ENCODE measurements around the gene DPM3. TPM values are rescaled to one million over a fixed set of nuclear protein-coding genes. Genes with fewer than 3 reads are reported as not detected.

The DPM3 gene
- total RNA-seq, 2 donors from 2014 or later, result 29.4 to 40.6 TPM

GRCh38 chr1:155145491-155145890 lies 5.2 kb upstream of the DPM3 start:
- H3K27ac Mint-ChIP-seq, result no peak overlapping the region
- ATAC-seq (replicated peaks), result no peak
- no peaks in the 10 kb centered on the region for H3K4me1 Mint-ChIP-seq
- peaks cover 1% of the 10 kb centered on the region for H3K36me3 Mint-ChIP-seq (ENCODE audit: low read depth)
- H3K27me3 Mint-ChIP-seq, result peaks cover 20% of the 10 kb centered on the region
- H3K4me3 Mint-ChIP-seq, result no peak overlapping the region
- H3K9me3 Mint-ChIP-seq, result no peaks in the 10 kb centered on the region

GRCh38 chr1:155141749-155142148 lies 1.4 kb upstream of the DPM3 start:
- H3K27ac Mint-ChIP-seq, result no peak overlapping the region
- no peak overlapping the region for H3K4me3 Mint-ChIP-seq
- no peaks in the 10 kb centered on the region for H3K9me3 Mint-ChIP-seq
- H3K27me3 Mint-ChIP-seq, result peaks cover 11% of the 10 kb centered on the region
- no peak for ATAC-seq (replicated peaks)
- peaks cover 39% of the 10 kb centered on the region for H3K36me3 Mint-ChIP-seq (ENCODE audit: low read depth)
- peaks cover 10% of the 10 kb centered on the region for H3K4me1 Mint-ChIP-seq

GRCh38 chr1:155140630-155140953 lies 261 bp upstream of the DPM3 start:
- Mint-ChIP-seq H3K36me3 (ENCODE audit: low read depth) (peaks cover 50% of the 10 kb centered on the region), H3K4me1 (peaks cover 10% of the 10 kb centered on the region), H3K9me3 (no peaks in the 10 kb centered on the region), H3K27ac (peak overlapping the region; percentile 86), H3K4me3 (peak overlapping the region; percentile 95), H3K27me3 (peaks cover 3% of the 10 kb centered on the region)
- no peak for ATAC-seq (replicated peaks)

GRCh38 chr1:155137154-155137949 lies 3.0 kb downstream of the DPM3 start:
- no peaks in the 10 kb centered on the region for H3K9me3 Mint-ChIP-seq
- no peak for ATAC-seq (replicated peaks)
- H3K36me3 Mint-ChIP-seq (ENCODE audit: low read depth), result peaks cover 58% of the 10 kb centered on the region
- H3K4me3 Mint-ChIP-seq, result peak overlapping the region; percentile 95
- H3K4me1 Mint-ChIP-seq, result peaks cover 24% of the 10 kb centered on the region
- no peaks in the 10 kb centered on the region for H3K27me3 Mint-ChIP-seq
- peak overlapping the region; percentile 98 for H3K27ac Mint-ChIP-seq

GRCh38 chr1:155136748-155137147 lies 3.6 kb downstream of the DPM3 start:
- Mint-ChIP-seq H3K27ac (peak overlapping the region; percentile 98), H3K9me3 (no peaks in the 10 kb centered on the region), H3K36me3 (ENCODE audit: low read depth) (peaks cover 58% of the 10 kb centered on the region), H3K27me3 (no peaks in the 10 kb centered on the region), H3K4me3 (peak overlapping the region; percentile 95), H3K4me1 (peaks cover 24% of the 10 kb centered on the region)
- ATAC-seq (replicated peaks), result no peak

- H3K27me3 Mint-ChIP-seq, result no peaks in the 10 kb centered on the region
- H3K27ac Mint-ChIP-seq, result peak within 1 kb of the TSS; percentile 98
- H3K4me3 Mint-ChIP-seq, result peak within 1 kb of the TSS; percentile 95
- peak; percentile 79 for ATAC-seq (replicated peaks)
- peaks cover 57% of the 10 kb centered on the region for H3K36me3 Mint-ChIP-seq (ENCODE audit: low read depth)
- H3K9me3 Mint-ChIP-seq, result no peaks in the 10 kb centered on the region
- peaks cover 24% of the 10 kb centered on the region for H3K4me1 Mint-ChIP-seq
These were observed 4.8 kb downstream of the DPM3 start, which contains the start of gene SLC50A1 for GRCh38 chr1:155135415-155136028. Gene SLC50A1 (plus strand): TSS chr1:155135852. CDS start chr1:155135912, 60 bp downstream.

- peak; percentile 84 for ATAC-seq (replicated peaks)
- Mint-ChIP-seq H3K36me3 (ENCODE audit: low read depth) (peaks cover 51% of the 10 kb centered on the region), H3K4me3 (peak overlapping the region; percentile 95)
These were observed 5.4 kb downstream of the DPM3 start for GRCh38 chr1:155134880-155135414.

GRCh38 chr1:155134322-155134721 lies 6.0 kb downstream of the DPM3 start:
- no peaks in the 10 kb centered on the region for H3K27me3 Mint-ChIP-seq
- no peak for ATAC-seq (replicated peaks)
- H3K27ac Mint-ChIP-seq, result peak overlapping the region; percentile 98
- H3K9me3 Mint-ChIP-seq, result no peaks in the 10 kb centered on the region
- H3K36me3 Mint-ChIP-seq (ENCODE audit: low read depth), result peaks cover 45% of the 10 kb centered on the region
- H3K4me1 Mint-ChIP-seq, result peaks cover 24% of the 10 kb centered on the region
- peak overlapping the region; percentile 95 for H3K4me3 Mint-ChIP-seq

More at GRCh38 chr1:155134880-155135414, 5.4 kb downstream of the DPM3 start:
- H3K4me1 Mint-ChIP-seq, result peaks cover 24% of the 10 kb centered on the region
- peak overlapping the region; percentile 98 for H3K27ac Mint-ChIP-seq
- H3K27me3 Mint-ChIP-seq, result no peaks in the 10 kb centered on the region
- no peaks in the 10 kb centered on the region for H3K9me3 Mint-ChIP-seq

- no peaks in the 10 kb centered on the region for H3K27me3 Mint-ChIP-seq
- H3K4me1 Mint-ChIP-seq, result peaks cover 24% of the 10 kb centered on the region
- H3K4me3 Mint-ChIP-seq, result no peak overlapping the region
- no peak for ATAC-seq (replicated peaks)
- H3K9me3 Mint-ChIP-seq, result no peaks in the 10 kb centered on the region
- no peak overlapping the region for H3K27ac Mint-ChIP-seq
- peaks cover 40% of the 10 kb centered on the region for H3K36me3 Mint-ChIP-seq (ENCODE audit: low read depth)
These were observed 6.5 kb downstream of the DPM3 start for GRCh38 chr1:155133799-155134281.

GRCh38 chr1:155131856-155132255 lies 8.5 kb downstream of the DPM3 start:
- ATAC-seq (replicated peaks), result no peak
- Mint-ChIP-seq H3K27me3 (peaks cover 12% of the 10 kb centered on the region), H3K4me3 (no peak overlapping the region), H3K4me1 (peaks cover 26% of the 10 kb centered on the region), H3K36me3 (ENCODE audit: low read depth) (peaks cover 21% of the 10 kb centered on the region), H3K27ac (peak overlapping the region; percentile 66), H3K9me3 (no peaks in the 10 kb centered on the region)

GRCh38 chr1:155131285-155131684 lies 9.0 kb downstream of the DPM3 start:
- peaks cover 15% of the 10 kb centered on the region for H3K27me3 Mint-ChIP-seq
- H3K27ac Mint-ChIP-seq, result peak overlapping the region; percentile 66
- no peak overlapping the region for H3K4me3 Mint-ChIP-seq
- H3K36me3 Mint-ChIP-seq (ENCODE audit: low read depth), result peaks cover 15% of the 10 kb centered on the region
- H3K9me3 Mint-ChIP-seq, result no peaks in the 10 kb centered on the region
- H3K4me1 Mint-ChIP-seq, result peaks cover 30% of the 10 kb centered on the region
- no peak for ATAC-seq (replicated peaks)

GRCh38 chr1:155130272-155131006 lies 9.9 kb downstream of the DPM3 start:
- Mint-ChIP-seq H3K36me3 (ENCODE audit: low read depth) (peaks cover 6% of the 10 kb centered on the region), H3K27ac (peak overlapping the region; percentile 26)
- ATAC-seq (replicated peaks), result no peak

GRCh38 chr1:155128755-155129473 lies 11.4 kb downstream of the DPM3 start:
- Mint-ChIP-seq H3K27ac (peak overlapping the region; percentile 62), H3K27me3 (peaks cover 15% of the 10 kb centered on the region), H3K4me3 (peak overlapping the region; percentile 79), H3K4me1 (peaks cover 22% of the 10 kb centered on the region), H3K9me3 (no peaks in the 10 kb centered on the region), H3K36me3 (ENCODE audit: low read depth) (no peaks in the 10 kb centered on the region)
- ATAC-seq (replicated peaks), result no peak

More at GRCh38 chr1:155130272-155131006, 9.9 kb downstream of the DPM3 start:
- H3K4me1 Mint-ChIP-seq, result peaks cover 30% of the 10 kb centered on the region
- H3K9me3 Mint-ChIP-seq, result no peaks in the 10 kb centered on the region
- peaks cover 15% of the 10 kb centered on the region for H3K27me3 Mint-ChIP-seq
- H3K4me3 Mint-ChIP-seq, result no peak overlapping the region
